Mesodermal cell (in vitro differentiated cells): ENCODE data around the gene HS3ST4.

ENCODE experiments used
- H3K27ac ChIP-seq: 2 replicates; pipeline ENCODE4 v1.7.0; 2013; ENCODE audit warnings: mild to moderate bottlenecking, low read depth, low read length, moderate library complexity; ENCODE audit not compliant: severe bottlenecking
- H3K36me3 ChIP-seq: 2 replicates; pipeline ENCODE4 v1.7.1; 2013; ENCODE audit warnings: mild to moderate bottlenecking, low read length, moderate library complexity; ENCODE audit not compliant: control insufficient read depth, insufficient read depth
- H3K4me1 ChIP-seq: one replicate; pipeline ENCODE4 v1.7.1; 2013; ENCODE audit warnings: mild to moderate bottlenecking, low read length; ENCODE audit not compliant: insufficient read depth, control insufficient read depth, poor library complexity, severe bottlenecking
- H3K4me3 ChIP-seq: 2 replicates; pipeline ENCODE4 v1.7.0; 2013; ENCODE audit warnings: low read length, control low read depth, mild to moderate bottlenecking; ENCODE audit not compliant: insufficient read depth, poor library complexity, severe bottlenecking; ENCODE audit errors: extremely low read depth
- H3K9me3 ChIP-seq: 2 replicates; pipeline ENCODE4 v1.7.1; 2013; ENCODE audit warnings: mild to moderate bottlenecking, low read length, moderate library complexity; ENCODE audit not compliant: control insufficient read depth
- WGBS, 2 experiments: methylation state at CpG; one replicate each; pipeline ENCODE4 v1.1.5; 2013; ENCODE audit warnings: missing lambda C conversion rate in 2 of 2; ENCODE audit not compliant: insufficient coverage in 2 of 2; 5-methylcytosine and 5-hydroxymethylcytosine counted together

The HS3ST4 gene

DNA sequence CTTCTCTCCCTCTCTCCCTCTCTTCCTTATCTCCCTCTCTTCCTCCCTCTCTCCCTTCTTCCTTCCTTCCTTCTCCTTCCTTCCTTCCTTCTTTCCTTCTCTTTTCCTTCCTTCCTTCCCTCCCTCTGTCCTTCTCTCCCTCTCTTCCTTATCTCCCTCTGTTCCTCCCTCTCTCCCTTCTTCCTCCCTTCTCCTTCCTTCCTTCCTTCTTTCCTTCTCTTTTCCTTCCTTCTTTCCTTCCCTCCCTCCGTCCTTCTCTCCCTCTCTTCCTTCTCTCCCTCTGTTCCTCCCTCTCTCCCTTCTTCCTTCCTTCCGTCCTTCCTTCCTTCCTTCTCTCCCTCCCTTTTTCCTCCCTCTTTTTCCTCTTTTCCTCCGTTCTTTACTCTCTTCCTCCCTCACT, 38.6 kb downstream of the HS3ST4 start:
- no peaks in the 10 kb centered on the region for H3K36me3 ChIP-seq
- H3K4me3 ChIP-seq = no peak overlapping the region
- H3K4me1 ChIP-seq = no peaks in the 10 kb centered on the region
- WGBS, 2 experiments = 68 to 90% methylated on average over 3 of the region's 3 CpGs
- H3K27ac ChIP-seq = no peak overlapping the region
- no peaks in the 10 kb centered on the region for H3K9me3 ChIP-seq

DNA sequence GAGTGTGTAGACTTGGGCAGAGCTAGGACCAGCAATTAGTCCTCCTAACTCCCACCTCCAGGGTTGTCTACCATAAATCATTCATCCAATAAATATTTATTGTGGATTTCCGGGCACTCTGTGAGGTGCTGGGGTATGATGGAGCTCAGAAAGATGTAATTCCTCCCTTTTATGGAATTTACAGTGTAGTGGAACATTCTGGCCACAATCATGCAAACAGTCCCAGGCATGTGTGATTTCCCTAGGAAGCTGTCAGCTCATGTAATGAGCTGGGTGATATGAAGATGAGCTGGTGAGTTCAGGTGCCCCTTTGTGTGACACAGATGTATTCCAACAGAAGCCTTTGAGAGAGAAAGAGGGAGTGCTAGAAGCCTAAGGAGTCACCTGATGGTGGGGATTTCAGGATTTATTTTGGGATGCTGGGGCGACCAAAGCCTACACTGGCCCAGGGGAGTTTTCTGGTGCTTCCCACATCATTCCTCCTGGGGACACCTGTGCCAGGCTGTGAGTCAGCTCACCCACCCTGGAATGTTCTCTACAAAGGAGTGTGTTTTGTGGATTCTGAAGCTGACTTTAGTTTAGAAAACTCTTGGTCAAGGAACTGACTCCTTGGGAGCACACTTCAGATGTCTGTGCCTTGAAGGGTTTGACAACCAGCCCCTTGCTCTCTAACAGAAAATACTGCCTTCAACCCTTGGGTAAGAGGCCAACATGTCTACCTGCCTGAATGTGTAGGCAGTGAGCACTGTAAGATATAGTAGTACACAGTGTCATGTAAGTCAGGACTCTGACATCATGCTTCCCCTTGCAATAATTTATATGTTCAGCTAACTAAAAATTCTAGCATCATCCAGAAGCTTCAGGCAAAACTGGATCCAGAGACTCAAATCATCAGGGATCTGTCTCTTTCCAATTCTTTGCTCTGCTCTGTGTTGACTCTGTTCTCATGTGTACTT, 42.9 kb downstream of the HS3ST4 start:
- no peaks in the 10 kb centered on the region for H3K9me3 ChIP-seq
- no peak overlapping the region for H3K27ac ChIP-seq
- no peaks in the 10 kb centered on the region for H3K36me3 ChIP-seq
- no peaks in the 10 kb centered on the region for H3K4me1 ChIP-seq
- H3K4me3 ChIP-seq = no peak overlapping the region
- WGBS, 2 experiments = no CpG with 5 or more reads among the region's 2 CpGs

DNA sequence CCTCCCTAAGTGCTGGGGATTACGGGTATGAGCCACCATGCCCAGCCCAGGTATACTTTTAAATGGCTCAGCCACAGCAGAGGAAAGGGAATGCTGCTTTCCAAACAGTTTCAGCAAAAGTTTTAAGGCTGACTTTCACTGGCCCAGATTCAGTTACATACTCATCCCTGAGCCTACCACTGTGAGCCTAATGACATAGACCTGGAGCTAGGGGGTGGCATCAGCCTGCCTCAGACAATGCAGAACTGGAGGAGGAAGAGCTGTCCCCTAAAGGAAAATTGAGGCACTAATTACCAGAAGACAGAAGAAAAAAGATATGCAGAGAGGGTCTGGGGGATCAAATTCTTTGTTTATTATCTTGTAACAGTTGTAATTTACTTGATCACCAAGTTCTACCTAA, 43.9 kb downstream of the HS3ST4 start:
- H3K9me3 ChIP-seq = no peaks in the 10 kb centered on the region
- H3K27ac ChIP-seq = no peak overlapping the region
- no peaks in the 10 kb centered on the region for H3K4me1 ChIP-seq
- WGBS, 2 experiments = 73 to 92% methylated on average over 1 of the region's 1 CpG
- no peaks in the 10 kb centered on the region for H3K36me3 ChIP-seq
- H3K4me3 ChIP-seq = no peak overlapping the region

DNA sequence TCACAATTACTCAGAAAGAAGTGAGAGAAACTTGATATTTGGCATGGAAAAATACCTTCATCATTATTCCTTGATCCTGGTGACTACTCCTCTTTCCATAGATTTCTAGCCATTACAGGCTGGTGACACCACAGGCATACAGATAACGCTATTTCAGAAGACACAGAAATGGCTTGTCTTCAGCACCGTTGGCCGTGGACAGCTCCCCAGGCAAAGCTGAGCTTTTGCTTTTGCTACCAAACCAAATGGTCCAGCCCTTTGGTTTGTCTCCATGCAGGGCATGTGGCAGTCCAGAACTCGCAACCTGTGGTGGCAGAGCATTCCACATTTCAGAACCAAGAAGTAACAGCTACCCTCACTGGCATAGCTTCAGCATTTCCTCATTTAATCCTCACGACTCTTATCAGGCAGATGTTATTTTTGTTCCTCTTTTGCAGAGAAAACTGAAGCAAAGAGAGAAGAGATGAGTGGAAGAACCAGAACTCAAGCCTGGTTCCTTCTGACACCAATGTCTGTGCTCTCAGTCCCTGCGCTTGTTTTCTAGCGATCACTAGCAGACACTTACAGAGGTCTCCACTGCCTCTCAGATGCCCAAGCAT, 55.5 kb downstream of the HS3ST4 start:
- Histone ChIP-seq H3K36me3 (no peaks in the 10 kb centered on the region), H3K27ac (no peak overlapping the region), H3K4me3 (no peak overlapping the region), H3K9me3 (no peaks in the 10 kb centered on the region), H3K4me1 (no peaks in the 10 kb centered on the region)
- WGBS, 2 experiments = 66 to 69% methylated on average over 5 to 7 of the region's 7 CpGs

DNA sequence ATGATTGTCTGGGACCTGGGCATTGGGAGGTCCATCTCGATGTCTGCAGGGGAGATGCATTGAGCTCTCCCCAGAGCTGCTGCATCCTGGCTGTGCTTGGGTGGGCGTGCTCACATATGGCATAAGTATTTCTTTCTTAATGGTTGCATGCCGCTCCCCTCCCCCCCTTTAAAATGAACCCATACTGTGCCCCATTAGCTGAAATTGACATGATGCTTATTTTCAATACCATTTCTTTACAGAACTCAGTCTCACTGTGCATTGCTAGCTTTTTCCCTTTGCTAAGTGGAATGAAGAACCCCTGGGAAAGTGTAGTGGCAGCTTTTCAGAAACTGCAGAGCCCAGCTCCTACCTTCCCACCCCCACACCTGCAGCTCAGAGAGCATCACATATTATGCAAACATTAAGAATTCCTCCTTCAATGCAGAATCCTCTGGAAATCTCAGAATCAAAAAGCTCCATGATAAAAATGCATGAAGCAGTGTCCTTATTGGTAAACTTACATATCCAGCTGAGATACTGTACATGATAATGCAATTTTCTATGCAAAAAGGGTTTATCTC, 56.4 kb downstream of the HS3ST4 start:
- no peak overlapping the region for H3K27ac ChIP-seq
- no peaks in the 10 kb centered on the region for H3K9me3 ChIP-seq
- no peak overlapping the region for H3K4me3 ChIP-seq
- 92 to 95% methylated on average over 2 of the region's 3 CpGs for WGBS, 2 experiments
- H3K36me3 ChIP-seq = no peaks in the 10 kb centered on the region
- no peaks in the 10 kb centered on the region for H3K4me1 ChIP-seq

DNA sequence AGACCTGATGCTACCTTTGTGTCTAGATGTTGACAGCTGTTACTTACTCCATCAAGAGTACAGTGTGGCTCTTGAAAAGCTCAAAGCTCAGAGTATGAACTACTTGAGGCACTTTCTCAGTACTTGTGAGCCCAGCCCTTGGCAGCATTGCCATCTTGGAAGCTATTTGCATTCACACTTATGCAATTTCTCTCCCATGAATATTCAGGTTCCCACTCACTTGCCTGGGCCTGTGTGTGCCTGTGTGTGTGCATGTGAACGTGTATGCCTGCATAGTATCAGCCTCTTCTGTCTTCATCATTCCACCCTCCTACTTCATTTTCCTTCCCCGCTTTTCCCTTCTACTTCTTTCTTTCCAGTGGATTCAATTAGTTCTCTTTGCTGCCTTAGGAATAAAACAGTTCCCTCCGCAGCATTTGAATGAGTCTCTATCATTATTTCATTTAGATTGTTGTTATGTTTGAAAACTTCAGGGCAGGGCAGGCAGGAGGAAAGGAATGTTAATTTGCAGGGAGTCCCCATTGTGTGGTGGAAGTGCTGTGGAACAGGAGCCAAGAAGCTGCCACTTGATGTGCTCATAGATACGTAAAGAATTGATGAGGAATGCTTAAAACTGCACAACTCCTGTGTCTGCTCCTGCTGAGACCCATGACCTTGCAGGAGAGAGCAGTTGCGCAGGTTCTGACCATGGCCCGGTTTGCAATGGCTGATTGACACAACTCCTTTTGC, 58.9 kb downstream of the HS3ST4 start:
- WGBS, 2 experiments = 61 to 72% methylated on average over 4 to 5 of the region's 6 CpGs
- Histone ChIP-seq H3K9me3 (no peaks in the 10 kb centered on the region), H3K27ac (no peak overlapping the region), H3K36me3 (no peaks in the 10 kb centered on the region), H3K4me3 (no peak overlapping the region), H3K4me1 (no peaks in the 10 kb centered on the region)

DNA sequence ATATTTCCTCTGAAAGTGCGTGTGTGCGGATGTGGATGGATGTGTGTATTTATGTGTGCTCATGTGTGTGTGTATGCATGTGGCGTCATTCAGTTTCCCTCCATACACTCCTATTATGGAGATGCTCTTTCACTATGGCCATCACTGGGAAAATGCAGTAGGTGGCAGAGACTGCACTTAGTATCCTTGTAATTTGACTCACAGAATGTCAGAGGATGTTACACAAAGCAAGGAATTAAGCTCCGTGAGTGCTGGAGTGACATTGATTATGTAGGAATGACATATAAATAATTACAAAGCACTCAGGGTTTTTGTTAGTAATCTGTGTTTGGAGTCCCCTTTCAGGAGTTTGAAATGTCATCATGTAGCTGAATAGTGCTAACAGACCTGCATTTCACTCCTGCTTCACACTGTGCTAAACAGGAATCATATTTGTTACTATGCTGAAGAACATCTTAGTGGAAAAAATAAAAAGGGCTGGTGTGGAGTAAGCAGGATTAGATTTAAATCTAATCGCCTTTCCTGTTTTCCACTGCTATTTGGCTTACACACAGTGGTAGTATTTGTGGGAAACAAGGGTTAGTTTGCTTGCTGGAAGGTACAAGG, 59.6 kb downstream of the HS3ST4 start:
- no CpG with 5 or more reads among the region's 5 CpGs for WGBS, 2 experiments

DNA sequence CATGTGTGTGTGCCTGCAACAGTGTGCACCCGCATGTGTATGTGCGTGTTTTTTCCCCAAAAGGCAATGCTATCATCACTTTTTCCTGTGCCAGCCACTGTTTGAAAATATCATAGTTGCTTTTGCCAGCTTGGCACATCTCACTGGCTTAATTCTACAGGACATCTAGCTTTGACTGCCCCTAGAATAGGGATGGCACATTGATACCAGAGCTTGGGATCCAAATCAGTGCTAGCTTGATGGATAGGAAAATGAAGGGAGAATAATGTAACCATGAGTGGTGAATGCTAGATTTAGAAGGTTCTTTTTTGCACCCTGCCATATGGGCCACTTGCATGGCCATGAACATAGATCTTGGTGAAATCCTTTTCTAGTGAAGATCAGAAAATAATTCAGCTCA, 72.7 kb downstream of the HS3ST4 start:
- no peaks in the 10 kb centered on the region for H3K4me1 ChIP-seq
- H3K36me3 ChIP-seq = no peaks in the 10 kb centered on the region
- WGBS, 2 experiments = 95 to 100% methylated on average over 1 to 2 of the region's 2 CpGs
- no peak overlapping the region for H3K4me3 ChIP-seq
- H3K9me3 ChIP-seq = no peaks in the 10 kb centered on the region
- H3K27ac ChIP-seq = no peak overlapping the region

More for the DNA sequence above, 59.6 kb downstream of the HS3ST4 start:
- no peaks in the 10 kb centered on the region for H3K4me1 ChIP-seq
- H3K36me3 ChIP-seq = no peaks in the 10 kb centered on the region
- no peaks in the 10 kb centered on the region for H3K9me3 ChIP-seq
- H3K27ac ChIP-seq = no peak overlapping the region
- no peak overlapping the region for H3K4me3 ChIP-seq

DNA sequence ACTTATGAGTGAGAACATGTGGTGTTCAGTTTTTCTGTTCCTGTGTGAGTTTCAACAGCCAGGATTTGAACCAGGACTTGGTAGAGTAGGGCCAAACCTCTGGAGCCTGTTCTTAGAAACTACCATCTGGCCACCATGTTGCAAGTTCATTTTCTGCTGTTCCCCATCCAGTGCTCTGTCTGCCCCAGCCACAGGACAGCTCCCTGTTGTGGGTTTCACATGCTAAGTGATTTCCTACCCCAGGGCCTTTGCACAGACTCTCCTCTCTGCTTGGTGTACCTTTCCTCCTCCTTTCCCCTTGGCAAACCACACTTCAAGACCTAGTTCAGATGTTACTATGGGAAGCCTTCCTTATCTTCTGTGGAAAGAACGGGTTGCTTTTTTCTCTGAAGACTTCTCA, 79.5 kb downstream of the HS3ST4 start:
- no peak overlapping the region for H3K4me3 ChIP-seq
- H3K9me3 ChIP-seq = no peaks in the 10 kb centered on the region
- no peak overlapping the region for H3K27ac ChIP-seq
- H3K36me3 ChIP-seq = no peaks in the 10 kb centered on the region
- 100% methylated on average over 1 of the region's 1 CpG for WGBS, 2 experiments
- H3K4me1 ChIP-seq = no peaks in the 10 kb centered on the region

DNA sequence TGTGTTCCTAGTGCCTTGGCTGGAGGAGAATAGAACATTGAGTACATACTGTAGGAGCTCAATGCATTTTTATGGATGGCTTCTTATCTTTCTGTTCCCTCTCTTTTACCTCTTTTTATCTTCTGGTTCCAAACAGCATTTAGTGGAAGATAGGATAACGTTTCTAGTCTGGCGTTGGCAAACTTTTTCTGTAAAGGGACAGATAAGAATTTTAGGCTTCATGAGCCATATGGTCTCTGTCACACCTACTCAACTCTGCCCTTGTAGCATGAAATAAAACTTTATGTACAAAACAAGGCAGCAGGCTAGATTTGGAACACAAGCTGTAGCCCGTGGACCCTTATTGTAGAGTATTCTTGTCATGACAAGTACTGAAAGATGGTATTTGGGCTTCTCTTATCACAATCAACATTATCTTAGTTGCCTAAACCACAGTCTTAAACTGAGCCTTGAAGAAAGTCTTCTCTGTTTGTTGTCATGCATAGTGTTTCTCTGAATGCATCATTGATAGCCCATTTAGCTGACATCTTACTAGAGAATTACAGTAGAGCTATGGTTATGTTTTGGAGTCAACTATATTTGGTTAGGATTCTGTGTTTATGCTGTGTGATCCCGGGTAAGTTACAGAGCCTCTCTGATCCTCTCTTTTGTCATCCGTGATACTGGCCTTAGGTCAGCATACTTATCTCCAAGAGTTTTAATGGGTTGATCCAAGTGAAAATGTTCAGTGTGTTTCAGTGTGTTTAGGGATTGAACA, 80.2 kb downstream of the HS3ST4 start:
- Histone ChIP-seq H3K9me3 (no peaks in the 10 kb centered on the region), H3K27ac (no peak overlapping the region), H3K36me3 (no peaks in the 10 kb centered on the region), H3K4me1 (no peaks in the 10 kb centered on the region), H3K4me3 (no peak overlapping the region)
- WGBS, 2 experiments = no CpG with 5 or more reads among the region's 5 CpGs
